Measurements from ENCODE around the gene AVEN. TPM values are rescaled to one million over a fixed set of nuclear protein-coding genes. Genes with fewer than 3 reads are reported as not detected.

AVEN gene
- total and polyA plus RNA-seq, 2 experiments from 2014 or later, result 7.7 to 10.3 TPM

- no peaks in the 10 kb centered on the region for H3F3A ChIP-seq (replicated peaks; ENCODE audit: low read depth)
- Mint-ChIP-seq H3K27ac (no peak overlapping the region), H3K9me3 (no peaks in the 10 kb centered on the region), H3K4me3 (no peak overlapping the region), H3K27me3 (ENCODE audit: insufficient read depth, low read depth, poor library complexity) (no peaks in the 10 kb centered on the region), H3K4me1 (peaks cover 4% of the 10 kb centered on the region; the same call in 1 of the 3 replicates), H3K36me3 (ENCODE audit: low read depth) (no peaks in the 10 kb centered on the region)
- H3K27ac ChIP-seq (ENCODE audit: low read depth), result no peak overlapping the region
- H3K4me1 ChIP-seq (ENCODE audit: insufficient read depth), result peaks cover 16% of the 10 kb centered on the region
- no peaks in the 10 kb centered on the region for H3K27me3 ChIP-seq (ENCODE audit: insufficient read depth)
- no peak for ATAC-seq
- H3K9me2 ChIP-seq (ENCODE audit: insufficient read depth), result no peaks in the 10 kb centered on the region
- no peak overlapping the region for H2AFZ ChIP-seq
- H3K79me2 ChIP-seq (replicated peaks; ENCODE audit: insufficient read depth), result no peaks in the 10 kb centered on the region
- H3K4me3 ChIP-seq, result no peak overlapping the region
- H4K20me1 ChIP-seq (replicated peaks; ENCODE audit: insufficient read depth), result no peaks in the 10 kb centered on the region
- TF ChIP-seq REST (IDR thresholded peaks at IDR 0.05; ENCODE audit: unreplicated experiment) (no peak), ZNF114 (CRISPR knock-in tag; IDR thresholded peaks at IDR 0.05) (no peak), POLR2AphosphoS5 (IDR thresholded peaks at IDR 0.05; ENCODE audit: low read depth) (no peak), ETS1 (IDR thresholded peaks at IDR 0.05) (no peak), NANOG (IDR thresholded peaks at IDR 0.05; ENCODE audit: borderline replicate concordance) (no peak)
- DNase-seq (ENCODE audit: low spot score), result no peak
- no peaks in the 10 kb centered on the region for H3K36me3 ChIP-seq (ENCODE audit: insufficient read depth)
- H3K4me2 ChIP-seq, result no peak overlapping the region
Measured at GRCh38 chr15:33971811-33972210, 67.2 kb downstream of the AVEN start.

- Histone ChIP-seq H3K9me2 (ENCODE audit: insufficient read depth) (no peaks in the 10 kb centered on the region), H3F3A (replicated peaks; ENCODE audit: low read depth) (no peaks in the 10 kb centered on the region), H3K79me2 (replicated peaks; ENCODE audit: insufficient read depth) (no peaks in the 10 kb centered on the region), H2AFZ (no peak overlapping the region), H3K27ac (ENCODE audit: low read depth) (no peak overlapping the region), H3K27me3 (ENCODE audit: insufficient read depth) (no peaks in the 10 kb centered on the region), H3K4me1 (ENCODE audit: insufficient read depth) (peaks cover 16% of the 10 kb centered on the region), H4K20me1 (replicated peaks; ENCODE audit: insufficient read depth) (no peaks in the 10 kb centered on the region), H3K36me3 (ENCODE audit: insufficient read depth) (no peaks in the 10 kb centered on the region), H3K4me2 (no peak overlapping the region), H3K4me3 (no peak overlapping the region)
- DNase-seq (ENCODE audit: low spot score) (no peak), ATAC-seq (no peak)
- Mint-ChIP-seq H3K36me3 (ENCODE audit: low read depth) (no peaks in the 10 kb centered on the region), H3K9me3 (no peaks in the 10 kb centered on the region), H3K27me3 (ENCODE audit: insufficient read depth, low read depth, poor library complexity) (no peaks in the 10 kb centered on the region), H3K4me3 (no peak overlapping the region), H3K27ac (no peak overlapping the region), H3K4me1 (peaks cover 4% of the 10 kb centered on the region; the same call in 1 of the 3 replicates)
- TF ChIP-seq JUNB (IDR thresholded peaks at IDR 0.05; ENCODE audit: unreplicated experiment) (no peak), EZH2phosphoT487 (IDR thresholded peaks at IDR 0.05; ENCODE audit: unreplicated experiment) (no peak), NANOG (IDR thresholded peaks at IDR 0.05; ENCODE audit: borderline replicate concordance) (no peak), STAT1 (IDR thresholded peaks at IDR 0.05; ENCODE audit: unreplicated experiment) (no peak), CTCF (conservative IDR thresholded peaks at IDR 0.05; ENCODE audit: low read depth in 2 of 2) (no peak), POLR2AphosphoS5 (IDR thresholded peaks at IDR 0.05; ENCODE audit: low read depth) (no peak), ZNF114 (CRISPR knock-in tag; IDR thresholded peaks at IDR 0.05) (no peak)
Measured at GRCh38 chr15:33968821-33969220, 70.2 kb downstream of the AVEN start.

Measured in GM23338 (cell line).